ENCODE results near the gene GAN.

GAN gene

GRCh38 chr16:81369888-81370504 lies 55.2 kb downstream of the GAN start:
- no peak for TF ChIP-seq CTCF (IDR thresholded peaks at IDR 0.05; ENCODE audit: extremely low read depth, missing control alignments)
- DNase-seq (ENCODE audit: low spot score): no peak

GRCh38 chr16:81371106-81371505 lies 56.3 kb downstream of the GAN start:
- DNase-seq (ENCODE audit: low spot score): no peak
- no peak for TF ChIP-seq CTCF (IDR thresholded peaks at IDR 0.05; ENCODE audit: extremely low read depth, missing control alignments)

GRCh38 chr16:81374550-81374949 lies 59.8 kb downstream of the GAN start:
- TF ChIP-seq CTCF (IDR thresholded peaks at IDR 0.05; ENCODE audit: extremely low read depth, missing control alignments): no peak
- DNase-seq (ENCODE audit: low spot score): no peak

GRCh38 chr16:81376880-81377279 lies 62.1 kb downstream of the GAN start:
- no peak for TF ChIP-seq CTCF (IDR thresholded peaks at IDR 0.05; ENCODE audit: extremely low read depth, missing control alignments)
- no peak for DNase-seq (ENCODE audit: low spot score)

- no peak for DNase-seq (ENCODE audit: low spot score)
- no peak for TF ChIP-seq CTCF (IDR thresholded peaks at IDR 0.05; ENCODE audit: extremely low read depth, missing control alignments)
Observed at GRCh38 chr16:81378049-81378448, 63.3 kb downstream of the GAN start.

- TF ChIP-seq CTCF (IDR thresholded peaks at IDR 0.05; ENCODE audit: extremely low read depth, missing control alignments): no peak
- no peak for DNase-seq (ENCODE audit: low spot score)
Observed at GRCh38 chr16:81380932-81381331, 66.2 kb downstream of the GAN start.

- no peak for TF ChIP-seq CTCF (IDR thresholded peaks at IDR 0.05; ENCODE audit: extremely low read depth, missing control alignments)
- DNase-seq (ENCODE audit: low spot score): no peak
Observed at GRCh38 chr16:81384006-81384405, 69.2 kb downstream of the GAN start.

Data from GM20000 (cell line).